HEK293 (cell line): Measurements from ENCODE around the gene MAP3K12.

Experiments used
- CTCF ChIP-seq: fragments of 450-650 bp; formaldehyde crosslinking; IDR thresholded peaks from 2 replicates; pipeline ENCODE4 v1.5.1; 2016; ENCODE audit warnings: missing biosample characterization, missing genetic modification characterization
- TCF7L2 ChIP-seq: IDR thresholded peaks from 2 replicates; pipeline ENCODE4 v1.6.1; 2011; ENCODE audit warnings: low read depth, mild to moderate bottlenecking, inconsistent platforms, low read length, moderate library complexity, borderline replicate concordance
- ZBTB26 ChIP-seq: fragments of 450-650 bp; formaldehyde crosslinking; optimal IDR thresholded peaks from 2 replicates; pipeline ENCODE3; 2016; ENCODE audit warnings: missing biosample characterization, mild to moderate bottlenecking, missing genetic modification characterization
- ZEB2 ChIP-seq: fragments of 450-650 bp; formaldehyde crosslinking; IDR thresholded peaks from 2 replicates; pipeline ENCODE4 v1.5.1; 2016; ENCODE audit warnings: missing biosample characterization, missing genetic modification characterization

GRCh38 chr12:53530920-53531319, 31.7 kb upstream of the MAP3K12 start:
- TF ChIP-seq ZEB2: no peak
- no peak for TF ChIP-seq CTCF (tag by site-specific recombination)
- no peak for TF ChIP-seq ZBTB26
- no peak for TF ChIP-seq TCF7L2
